A673 (cell line): ENCODE data around the gene SAMD3. TPM values are rescaled to one million over a fixed set of nuclear protein-coding genes. Genes with fewer than 3 reads are reported as not detected.

Experiments used
- BruUV-seq: library from RNA; stranded (reverse); fragments of 400-500 nt; replicated peaks from 2 replicates; lab custom pipeline; 2021; lab: Mats Ljungman, UMichigan
- CTCF ChIA-PET: fragments of 300-600 bp; sonication (Branson Sonifier 250); formaldehyde crosslinking; loops from one replicate; lab custom pipeline; 2022; ENCODE audit warnings: antibody characterized with exemption; lab: Charles Lee
- POLR2A ChIA-PET: fragments of 300-600 bp; sonication (Branson Sonifier 250); formaldehyde crosslinking; loops from one replicate; lab custom pipeline; 2022; ENCODE audit warnings: antibody characterized with exemption; ENCODE audit not compliant: low non-redundant PET; lab: Charles Lee
- DNase-seq: peaks from one replicate; pipeline ENCODE4 v3.0.0-alpha.2; 2015; ENCODE audit warnings: low spot score
- H3K27ac ChIP-seq: fragments of 200-600 bp; sonication (generic); 2 replicates; pipeline ENCODE4 v1.5.1; 2016; ENCODE audit warnings: mixed run types, low read depth, mild to moderate bottlenecking, mixed read lengths, antibody characterized with exemption, low read length; ENCODE audit not compliant: poor library complexity, severe bottlenecking
- H3K27me3 ChIP-seq: fragments of 200-600 bp; sonication (generic); replicated peaks from 2 replicates; pipeline ENCODE4 v1.6.1; 2017; ENCODE audit warnings: mixed run types, low read depth, mild to moderate bottlenecking, mixed read lengths, antibody characterized with exemption, low read length; ENCODE audit not compliant: insufficient read depth, poor library complexity
- H3K36me3 ChIP-seq: fragments of 200-600 bp; sonication (generic); 2 replicates; pipeline ENCODE4 v1.6.1; 2016; ENCODE audit warnings: mixed run types, mild to moderate bottlenecking, mixed read lengths, antibody characterized with exemption, low read length; ENCODE audit not compliant: insufficient read depth, poor library complexity, severe bottlenecking
- H3K4me1 ChIP-seq: fragments of 200-600 bp; sonication (generic); 2 replicates; pipeline ENCODE4 v1.6.1; 2017; ENCODE audit warnings: mixed run types, mild to moderate bottlenecking, mixed read lengths, antibody characterized with exemption, low read length; ENCODE audit not compliant: insufficient read depth, poor library complexity, severe bottlenecking
- H3K4me3 ChIP-seq: fragments of 200-600 bp; sonication (generic); 2 replicates; pipeline ENCODE4 v1.5.1; 2016; ENCODE audit warnings: low read depth, mixed run types, mild to moderate bottlenecking, mixed read lengths, low read length; ENCODE audit not compliant: poor library complexity, severe bottlenecking
- H3K9me3 ChIP-seq: fragments of 200-600 bp; sonication (generic); 2 replicates; pipeline ENCODE4 v1.6.1; 2016; ENCODE audit warnings: mixed run types, low read depth, mild to moderate bottlenecking, mixed read lengths, antibody characterized with exemption, low read length; ENCODE audit not compliant: poor library complexity, severe bottlenecking
- EZH2 ChIP-seq: fragments of 200-600 bp; sonication (generic); IDR thresholded peaks from 2 replicates; pipeline ENCODE4 v1.6.1; 2017; ENCODE audit warnings: borderline replicate concordance, low read depth, mild to moderate bottlenecking, mixed read lengths, antibody characterized with exemption, low read length; ENCODE audit not compliant: poor library complexity, severe bottlenecking
- intact Hi-C: fragments of 100-400 bp; cut with micrococcal nuclease; formaldehyde crosslinking; loops from one replicate; pipeline ENCODE4 v1.10.0; 2022; ENCODE audit not compliant: unreplicated experiment
- total RNA-seq: library from RNA; stranded (reverse); gene quantifications from 2 replicates; pipeline ENCODE4 v1.2.3, GENCODE V29; 2021
- TF ChIP-seq, protein P1 (sequence below): fragments of 300-800, 200-600 bp; sonication (generic); conservative IDR thresholded peaks from 2 replicates; pipeline ENCODE4 v1.5.1; 2017; ENCODE audit warnings: low read depth, mild to moderate bottlenecking, antibody characterized with exemption, low read length, moderate library complexity, mixed read lengths

Gene SAMD3
- total RNA-seq, 1 experiment from 2014 or later, result not detected

DNA sequence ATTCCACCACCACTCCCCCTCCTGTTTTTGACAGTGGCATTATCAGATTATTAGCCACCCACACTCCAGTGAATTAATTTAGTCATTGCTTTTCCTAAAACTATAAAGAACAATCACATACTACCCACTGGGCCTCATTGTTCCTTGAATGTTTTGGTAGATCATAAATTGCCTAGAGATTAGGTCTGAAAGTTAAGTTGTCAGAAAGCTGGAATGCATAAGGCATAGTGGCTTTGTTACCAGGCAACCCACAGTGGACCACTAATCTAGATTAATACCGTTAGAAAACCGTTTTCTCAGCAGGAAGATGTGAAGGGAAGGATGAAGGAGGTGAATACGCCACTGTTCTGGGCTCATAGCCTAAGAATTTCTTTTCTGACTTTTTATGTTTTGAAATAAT is 75.6 kb downstream of the SAMD3 start:
- CTCF ChIA-PET, result no interaction called here
- POLR2A ChIA-PET, result no interaction called here

DNA sequence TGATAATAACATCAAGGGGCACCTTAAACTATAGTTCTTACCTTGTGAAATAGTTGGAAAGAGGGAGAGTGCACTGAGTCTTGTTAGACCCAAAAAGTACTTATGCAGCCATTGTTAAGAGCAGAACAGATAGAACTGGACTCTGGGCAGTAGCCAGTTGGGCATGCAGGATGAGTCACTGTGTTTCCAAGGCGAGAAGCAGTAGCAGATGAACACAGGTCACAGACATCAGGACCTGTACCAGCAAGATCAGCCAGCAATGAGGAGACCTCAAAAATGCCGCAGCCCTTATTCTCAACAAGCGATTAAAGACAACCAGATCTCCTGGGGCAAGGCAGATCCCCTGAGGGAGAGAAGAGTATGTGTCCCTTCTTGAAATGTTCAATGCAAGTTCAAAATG is 79.0 kb downstream of the SAMD3 start:
- POLR2A ChIA-PET, result no interaction called here

More for the DNA sequence above, 75.6 kb downstream of the SAMD3 start:
- intact Hi-C loops, result no loop called here
- Histone ChIP-seq H3K9me3 (no peaks in the 10 kb centered on the region), H3K4me1 (peaks cover 8% of the 10 kb centered on the region), H3K36me3 (no peaks in the 10 kb centered on the region), H3K4me3 (no peak overlapping the region), H3K27ac (no peak overlapping the region), H3K27me3 (no peaks in the 10 kb centered on the region)
- DNase-seq, result peak; percentile 79
- no TSS peak for BruUV-seq
- TF ChIP-seq, protein P1, sequence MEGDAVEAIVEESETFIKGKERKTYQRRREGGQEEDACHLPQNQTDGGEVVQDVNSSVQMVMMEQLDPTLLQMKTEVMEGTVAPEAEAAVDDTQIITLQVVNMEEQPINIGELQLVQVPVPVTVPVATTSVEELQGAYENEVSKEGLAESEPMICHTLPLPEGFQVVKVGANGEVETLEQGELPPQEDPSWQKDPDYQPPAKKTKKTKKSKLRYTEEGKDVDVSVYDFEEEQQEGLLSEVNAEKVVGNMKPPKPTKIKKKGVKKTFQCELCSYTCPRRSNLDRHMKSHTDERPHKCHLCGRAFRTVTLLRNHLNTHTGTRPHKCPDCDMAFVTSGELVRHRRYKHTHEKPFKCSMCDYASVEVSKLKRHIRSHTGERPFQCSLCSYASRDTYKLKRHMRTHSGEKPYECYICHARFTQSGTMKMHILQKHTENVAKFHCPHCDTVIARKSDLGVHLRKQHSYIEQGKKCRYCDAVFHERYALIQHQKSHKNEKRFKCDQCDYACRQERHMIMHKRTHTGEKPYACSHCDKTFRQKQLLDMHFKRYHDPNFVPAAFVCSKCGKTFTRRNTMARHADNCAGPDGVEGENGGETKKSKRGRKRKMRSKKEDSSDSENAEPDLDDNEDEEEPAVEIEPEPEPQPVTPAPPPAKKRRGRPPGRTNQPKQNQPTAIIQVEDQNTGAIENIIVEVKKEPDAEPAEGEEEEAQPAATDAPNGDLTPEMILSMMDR, result no peak
- no peak for TF ChIP-seq EZH2

DNA sequence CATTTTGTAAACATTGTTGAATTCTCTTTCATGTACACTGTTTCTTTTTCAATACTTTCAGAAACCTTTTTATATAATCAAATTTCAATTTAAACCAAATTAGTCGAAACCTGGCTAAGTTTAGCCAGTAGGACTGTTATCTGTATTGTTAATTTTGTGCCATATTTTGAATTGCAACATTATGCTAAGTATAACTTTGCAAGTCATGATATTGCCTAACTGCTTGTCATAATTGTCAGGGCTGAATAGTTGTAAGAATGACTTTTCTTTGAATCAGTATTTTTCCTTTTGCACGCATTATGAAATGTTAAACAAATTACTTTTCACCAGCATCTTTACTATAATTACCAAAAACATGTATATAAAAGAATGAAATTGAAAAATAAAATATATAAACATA is 82.7 kb downstream of the SAMD3 start:
- TSS peak; percentile 58 for BruUV-seq
- H3K4me1 ChIP-seq, result peaks cover 6% of the 10 kb centered on the region
- no peaks in the 10 kb centered on the region for H3K9me3 ChIP-seq
- no peaks in the 10 kb centered on the region for H3K27me3 ChIP-seq
- no peaks in the 10 kb centered on the region for H3K36me3 ChIP-seq
- no peak overlapping the region for H3K4me3 ChIP-seq
- no peak overlapping the region for H3K27ac ChIP-seq
- intact Hi-C loops, result no loop called here
- POLR2A ChIA-PET, result interaction anchor here (0.7 kb wide), 1 partner anchor 562 kb away, joined by 5 read pairs; no protein-coding TSS in a partner anchor
- CTCF ChIA-PET, result no interaction called here
- TF ChIP-seq, protein P1, result no peak
- TF ChIP-seq EZH2, result no peak
- DNase-seq, result no peak

More for the DNA sequence above, 79.0 kb downstream of the SAMD3 start:
- Histone ChIP-seq H3K27me3 (no peaks in the 10 kb centered on the region), H3K4me1 (peaks cover 11% of the 10 kb centered on the region), H3K27ac (no peak overlapping the region), H3K4me3 (no peak overlapping the region), H3K9me3 (no peaks in the 10 kb centered on the region), H3K36me3 (no peaks in the 10 kb centered on the region)
- no peak for TF ChIP-seq EZH2
- TF ChIP-seq, protein P1, result no peak
- CTCF ChIA-PET, result no interaction called here
- no peak for DNase-seq
- intact Hi-C loops, result no loop called here
- no TSS peak for BruUV-seq
